HepG2 (cell line): ENCODE results near the gene RHBDF2.

ENCODE experiments used
- CTCF ChIP-seq: sonication (generic); formaldehyde crosslinking; IDR thresholded peaks from 2 replicates; pipeline ENCODE4 v1.5.0; 2020; ENCODE audit warnings: mild to moderate bottlenecking, missing genetic modification reagents, moderate library complexity
- FOSL1 ChIP-seq: sonication (generic); formaldehyde crosslinking; IDR thresholded peaks from 2 replicates; pipeline ENCODE4 v1.9.0; 2021; ENCODE audit warnings: missing genetic modification reagents, borderline replicate concordance
- RARA ChIP-seq: IDR thresholded peaks from 2 replicates; pipeline ENCODE4 v1.6.1; 2016; ENCODE audit warnings: missing genetic modification reagents, missing compliant biosample characterization
- ZBTB37 ChIP-seq: sonication (generic); formaldehyde crosslinking; IDR thresholded peaks from 2 replicates; pipeline ENCODE4 v1.4.0; 2020; ENCODE audit warnings: mild to moderate bottlenecking, missing genetic modification reagents
- ZNF3 ChIP-seq: IDR thresholded peaks from 2 replicates; pipeline ENCODE4 v1.7.0; 2017; ENCODE audit warnings: inconsistent platforms
- ZNF354B ChIP-seq: sonication (generic); formaldehyde crosslinking; IDR thresholded peaks from 2 replicates; pipeline ENCODE4 v1.8.0; 2022; ENCODE audit warnings: mild to moderate bottlenecking, missing genetic modification reagents
- ZNF670 ChIP-seq: sonication (generic); formaldehyde crosslinking; IDR thresholded peaks from 2 replicates; pipeline ENCODE4 v1.8.0; 2022; ENCODE audit warnings: mild to moderate bottlenecking, missing genetic modification reagents, borderline replicate concordance
- TF ChIP-seq, protein P1 (sequence below): sonication (generic); formaldehyde crosslinking; IDR thresholded peaks from 2 replicates; pipeline ENCODE4 v1.4.0; 2020; ENCODE audit warnings: mild to moderate bottlenecking, low read depth, missing genetic modification reagents

GRCh38 chr17:76513306-76513692, 12.1 kb upstream of the RHBDF2 start:
- TF ChIP-seq CTCF (CRISPR knock-in tag) (no peak), ZBTB37 (CRISPR knock-in tag) (no peak), ZNF670 (CRISPR knock-in tag) (no peak), FOSL1 (CRISPR knock-in tag) (no peak), ZNF354B (no peak), ZNF3 (CRISPR knock-in tag) (no peak), RARA (no peak)
- TF ChIP-seq, protein P1, sequence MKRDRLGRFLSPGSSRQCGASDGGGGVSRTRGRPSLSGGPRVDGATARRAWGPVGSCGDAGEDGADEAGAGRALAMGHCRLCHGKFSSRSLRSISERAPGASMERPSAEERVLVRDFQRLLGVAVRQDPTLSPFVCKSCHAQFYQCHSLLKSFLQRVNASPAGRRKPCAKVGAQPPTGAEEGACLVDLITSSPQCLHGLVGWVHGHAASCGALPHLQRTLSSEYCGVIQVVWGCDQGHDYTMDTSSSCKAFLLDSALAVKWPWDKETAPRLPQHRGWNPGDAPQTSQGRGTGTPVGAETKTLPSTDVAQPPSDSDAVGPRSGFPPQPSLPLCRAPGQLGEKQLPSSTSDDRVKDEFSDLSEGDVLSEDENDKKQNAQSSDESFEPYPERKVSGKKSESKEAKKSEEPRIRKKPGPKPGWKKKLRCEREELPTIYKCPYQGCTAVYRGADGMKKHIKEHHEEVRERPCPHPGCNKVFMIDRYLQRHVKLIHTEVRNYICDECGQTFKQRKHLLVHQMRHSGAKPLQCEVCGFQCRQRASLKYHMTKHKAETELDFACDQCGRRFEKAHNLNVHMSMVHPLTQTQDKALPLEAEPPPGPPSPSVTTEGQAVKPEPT (CRISPR knock-in tag) = no peak
